ENCODE data around the gene EBP.

GRCh38 chrX:48574270-48575266 is 53.0 kb downstream of the EBP start, which contains the start of gene RBM3:
- TF ChIP-seq POLR2A (IDR thresholded peaks at IDR 0.05) (peak; percentile 91), EP300 (IDR thresholded peaks at IDR 0.05; ENCODE audit: low read depth) (peak; percentile 1), CTCF (IDR thresholded peaks at IDR 0.05) (peak; percentile 37 to 64 (median 42))
